IPS-20b (cell line): ENCODE measurements around the gene EHD1.

ENCODE experiments used
- H3K27ac ChIP-seq: one replicate; pipeline ENCODE4 v1.5.1; 2013; ENCODE audit warnings: low read length
- H3K27me3 ChIP-seq: 2 replicates; pipeline ENCODE4 v1.6.1; 2013; ENCODE audit warnings: mild to moderate bottlenecking, low read length, inconsistent platforms; ENCODE audit not compliant: insufficient read depth
- H3K36me3 ChIP-seq: 2 replicates; pipeline ENCODE4 v1.6.1; 2013; ENCODE audit warnings: low read depth, mild to moderate bottlenecking, inconsistent platforms, low read length, moderate library complexity; ENCODE audit not compliant: insufficient read depth
- H3K4me1 ChIP-seq: 2 replicates; pipeline ENCODE4 v1.6.1; 2013; ENCODE audit warnings: mild to moderate bottlenecking, control low read depth, inconsistent platforms, low read length, moderate library complexity; ENCODE audit not compliant: insufficient read depth
- H3K4me3 ChIP-seq: 2 replicates; pipeline ENCODE4 v1.5.1; 2013; ENCODE audit warnings: mild to moderate bottlenecking, low read length, inconsistent platforms
- H3K9ac ChIP-seq: 2 replicates; pipeline ENCODE4 v1.6.1; 2013; ENCODE audit warnings: low read depth, mild to moderate bottlenecking, inconsistent platforms, low read length, moderate library complexity
- H3K9me3 ChIP-seq: 2 replicates; pipeline ENCODE4 v1.6.1; 2013; ENCODE audit warnings: mild to moderate bottlenecking, low read depth, low read length, inconsistent platforms; ENCODE audit not compliant: insufficient read depth

EHD1 gene

DNA sequence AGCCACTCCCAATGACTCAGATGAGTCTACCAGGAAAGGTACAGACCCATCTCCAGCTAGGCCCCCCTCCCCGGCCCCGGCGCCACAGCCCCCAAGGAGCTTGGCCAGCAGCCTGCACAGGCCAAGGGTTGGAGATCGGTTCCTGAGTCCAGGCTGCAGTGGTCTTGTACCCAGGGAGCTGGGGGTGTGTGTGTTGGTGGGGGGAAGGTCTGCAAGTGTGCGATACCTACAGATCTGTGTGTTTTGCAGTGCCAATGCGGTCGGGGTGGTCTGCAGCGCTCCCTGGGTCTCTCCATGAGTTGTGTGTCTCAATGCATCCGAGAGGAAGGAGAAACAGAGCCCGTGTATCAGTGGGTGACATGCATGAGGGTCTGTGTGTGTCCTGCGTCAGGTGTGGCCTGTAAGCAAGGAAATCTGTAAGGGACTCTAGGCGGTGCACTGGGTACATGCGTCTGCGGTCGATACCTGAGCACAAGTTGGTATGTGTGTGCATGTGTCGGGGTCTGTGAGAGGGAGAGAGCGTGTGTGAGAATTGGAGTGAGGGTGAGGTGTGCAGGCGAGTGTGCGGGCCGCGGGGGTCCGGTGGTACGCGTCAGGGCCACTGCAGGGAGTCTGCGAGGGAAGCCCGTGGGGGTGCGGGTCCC is 34.6 kb downstream of the EHD1 start:
- Histone ChIP-seq H3K27me3 (peaks cover 5% of the 10 kb centered on the region; the same call in 1 of the 2 replicates), H3K9me3 (no peaks in the 10 kb centered on the region), H3K36me3 (peaks cover 13% of the 10 kb centered on the region), H3K4me1 (peaks cover 11% of the 10 kb centered on the region), H3K4me3 (peak overlapping the region; percentile 68), H3K27ac (no peak overlapping the region), H3K9ac (peak overlapping the region; percentile 13)

DNA sequence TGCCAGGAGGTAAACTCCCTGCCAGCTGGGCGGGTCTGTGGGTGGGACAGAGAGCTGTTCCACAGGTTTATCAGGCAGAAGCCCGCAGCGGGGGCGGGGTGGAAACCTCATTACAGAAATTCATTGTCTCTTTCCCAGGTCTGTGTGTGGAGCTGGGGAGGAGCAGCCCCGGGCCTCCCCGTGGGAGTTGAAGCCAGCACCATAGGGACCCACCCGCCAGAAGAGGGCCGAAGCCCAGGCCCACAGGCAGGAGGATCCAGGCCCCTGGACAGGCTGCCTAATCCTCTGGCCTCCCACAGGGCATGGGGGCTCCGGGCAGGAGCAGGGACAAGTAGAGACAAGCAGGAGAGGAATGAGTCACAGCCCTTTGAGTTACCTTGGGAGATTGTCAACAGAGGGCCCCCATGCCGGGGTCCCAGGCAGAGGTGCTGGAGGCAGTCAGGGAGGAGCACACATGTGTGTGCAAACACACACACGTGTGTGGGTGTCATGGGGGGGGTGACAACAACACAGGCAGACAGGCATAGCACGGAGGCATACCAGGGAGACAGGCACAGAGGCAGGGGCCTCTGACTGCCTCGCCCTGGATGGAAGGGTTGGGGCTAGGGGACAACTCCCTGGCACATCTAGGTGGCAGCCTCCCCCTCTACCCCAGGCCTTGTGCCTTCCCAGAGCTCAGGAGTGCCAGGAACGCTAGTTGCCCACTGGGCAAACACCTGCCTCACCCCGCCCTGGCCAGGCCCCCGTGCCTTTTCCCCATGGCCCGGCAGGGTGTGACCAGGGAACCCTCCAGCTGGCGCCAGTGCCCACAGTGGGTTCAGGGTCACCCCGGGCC is 35.4 kb downstream of the EHD1 start:
- Histone ChIP-seq H3K36me3 (peaks cover 14% of the 10 kb centered on the region), H3K27me3 (peaks cover 5% of the 10 kb centered on the region; the same call in 1 of the 2 replicates), H3K9ac (0 out of 2 replicates have a peak overlapping the region, but pooled peaks have one; percentile 34), H3K9me3 (no peaks in the 10 kb centered on the region), H3K27ac (no peak overlapping the region), H3K4me1 (peaks cover 11% of the 10 kb centered on the region; the same call in 1 of the 2 replicates), H3K4me3 (no peak overlapping the region)

DNA sequence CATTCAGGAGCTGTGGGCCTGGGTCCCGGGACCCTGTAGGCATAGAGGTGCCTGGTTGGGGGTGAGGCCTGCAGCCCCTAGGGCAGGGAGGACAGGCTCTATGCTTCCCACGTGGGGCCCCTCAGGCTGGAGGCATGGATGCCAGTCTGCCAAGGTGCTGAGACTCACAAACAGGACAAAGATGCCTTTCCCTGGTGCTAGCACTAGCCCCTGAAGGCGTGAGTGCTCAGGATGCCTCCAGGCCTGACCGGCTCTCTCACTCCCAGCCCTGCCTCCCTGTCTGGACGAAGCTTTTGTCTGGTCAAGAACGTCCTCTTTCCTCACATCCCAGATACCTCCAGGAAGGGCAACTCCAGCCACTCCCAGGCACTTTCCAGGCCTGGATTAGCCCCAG is 36.1 kb downstream of the EHD1 start:
- Histone ChIP-seq H3K4me3 (no peak overlapping the region), H3K9me3 (no peaks in the 10 kb centered on the region), H3K36me3 (peaks cover 14% of the 10 kb centered on the region), H3K27ac (no peak overlapping the region), H3K27me3 (peaks cover 5% of the 10 kb centered on the region; the same call in 1 of the 2 replicates), H3K4me1 (peaks cover 11% of the 10 kb centered on the region; the same call in 1 of the 2 replicates), H3K9ac (0 out of 2 replicates have a peak overlapping the region, but pooled peaks have one; percentile 34)

GRCh38 chr11:64841592-64842365 is 36.6 kb downstream of the EHD1 start:
- H3K9ac ChIP-seq, result 0 out of 2 replicates have a peak overlapping the region, but pooled peaks have one; percentile 34
- H3K4me3 ChIP-seq, result no peak overlapping the region

GRCh38 chr11:64839887-64840782 is 38.3 kb downstream of the EHD1 start:
- peaks cover 14% of the 10 kb centered on the region for H3K36me3 ChIP-seq
- H3K4me1 ChIP-seq, result peaks cover 11% of the 10 kb centered on the region; the same call in 1 of the 2 replicates
- H3K27ac ChIP-seq, result no peak overlapping the region
- peaks cover 5% of the 10 kb centered on the region; the same call in 1 of the 2 replicates for H3K27me3 ChIP-seq
- H3K9ac ChIP-seq, result no peak overlapping the region
- H3K9me3 ChIP-seq, result no peaks in the 10 kb centered on the region
- no peak overlapping the region for H3K4me3 ChIP-seq

More at GRCh38 chr11:64841592-64842365, 36.6 kb downstream of the EHD1 start:
- Histone ChIP-seq H3K4me1 (peaks cover 11% of the 10 kb centered on the region; the same call in 1 of the 2 replicates), H3K27me3 (peaks cover 5% of the 10 kb centered on the region; the same call in 1 of the 2 replicates), H3K9me3 (no peaks in the 10 kb centered on the region), H3K36me3 (peaks cover 14% of the 10 kb centered on the region), H3K27ac (no peak overlapping the region)

- H3K9me3 ChIP-seq, result no peaks in the 10 kb centered on the region
- peaks cover 11% of the 10 kb centered on the region; the same call in 1 of the 2 replicates for H3K4me1 ChIP-seq
- no peak overlapping the region for H3K9ac ChIP-seq
- H3K27ac ChIP-seq, result no peak overlapping the region
- no peak overlapping the region for H3K4me3 ChIP-seq
- peaks cover 5% of the 10 kb centered on the region; the same call in 1 of the 2 replicates for H3K27me3 ChIP-seq
- peaks cover 14% of the 10 kb centered on the region for H3K36me3 ChIP-seq
Observed at GRCh38 chr11:64839335-64839734, 39.1 kb downstream of the EHD1 start.

DNA sequence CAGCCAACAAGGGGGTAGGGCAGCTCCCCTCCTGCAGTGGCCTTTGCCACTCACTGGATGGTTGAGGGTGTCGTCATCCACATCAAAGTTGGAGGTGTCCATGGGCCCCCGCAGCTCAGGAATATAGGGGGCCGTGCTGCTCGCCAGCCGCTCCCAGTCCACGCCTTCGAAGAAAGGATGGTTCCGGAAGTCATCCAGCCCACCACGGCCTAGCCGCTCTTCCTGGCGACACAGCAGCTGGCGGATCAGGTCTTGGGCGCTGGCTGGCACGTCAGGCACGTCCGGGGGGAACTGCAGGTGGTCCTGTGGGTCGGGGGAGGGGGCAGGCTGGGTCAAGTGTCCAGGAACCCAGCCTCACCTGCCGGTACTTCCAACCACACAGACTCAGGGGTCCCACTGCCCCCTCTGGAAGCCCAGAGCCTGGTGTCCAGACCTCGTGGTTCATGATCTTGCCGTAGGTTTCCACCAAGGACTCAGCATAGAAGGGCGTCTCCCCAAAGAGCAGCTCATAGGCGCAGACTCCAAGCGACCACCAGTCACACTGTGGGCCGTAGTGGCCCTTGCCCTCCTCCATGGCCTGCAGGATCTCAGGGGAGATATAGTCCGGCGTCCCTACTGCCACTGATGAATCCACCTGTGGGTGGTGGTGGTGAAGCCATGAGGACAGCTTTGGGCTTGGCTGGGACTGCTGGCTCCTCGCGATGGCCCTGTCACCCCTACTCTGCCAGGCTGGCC is 39.7 kb downstream of the EHD1 start:
- H3K9ac ChIP-seq, result no peak overlapping the region
- no peak overlapping the region for H3K27ac ChIP-seq
- no peaks in the 10 kb centered on the region for H3K9me3 ChIP-seq
- H3K4me1 ChIP-seq, result peaks cover 8% of the 10 kb centered on the region; the same call in 1 of the 2 replicates
- no peak overlapping the region for H3K4me3 ChIP-seq
- H3K36me3 ChIP-seq, result peaks cover 16% of the 10 kb centered on the region
- peaks cover 1% of the 10 kb centered on the region; the same call in 1 of the 2 replicates for H3K27me3 ChIP-seq

GRCh38 chr11:64837887-64838351 is 40.5 kb downstream of the EHD1 start:
- peaks cover 6% of the 10 kb centered on the region; the same call in 1 of the 2 replicates for H3K4me1 ChIP-seq
- H3K4me3 ChIP-seq, result no peak overlapping the region
- H3K9me3 ChIP-seq, result no peaks in the 10 kb centered on the region
- H3K36me3 ChIP-seq, result peaks cover 22% of the 10 kb centered on the region
- H3K27ac ChIP-seq, result no peak overlapping the region
- H3K9ac ChIP-seq, result no peak overlapping the region
- no peaks in the 10 kb centered on the region for H3K27me3 ChIP-seq

- Histone ChIP-seq H3K36me3 (peaks cover 22% of the 10 kb centered on the region), H3K9ac (no peak overlapping the region), H3K4me3 (no peak overlapping the region), H3K27ac (no peak overlapping the region), H3K27me3 (no peaks in the 10 kb centered on the region), H3K9me3 (no peaks in the 10 kb centered on the region), H3K4me1 (no peaks in the 10 kb centered on the region)
Observed at GRCh38 chr11:64836448-64837072, 41.9 kb downstream of the EHD1 start.
